Loucy (cell line): ENCODE measurements around the gene HIBCH.

Experiments
- H2AFZ ChIP-seq: fragments of 200-600 bp; sonication (generic); 2 replicates; pipeline ENCODE4 v1.6.0; 2016; ENCODE audit warnings: antibody characterized with exemption, mild to moderate bottlenecking, low read length, moderate library complexity
- H3F3A ChIP-seq: fragments of 200-600 bp; 2 replicates; pipeline ENCODE4 v1.6.0; 2016; ENCODE audit warnings: antibody characterized with exemption, low read depth, mild to moderate bottlenecking
- H3K27me3 ChIP-seq: fragments of 200-600 bp; sonication (generic); 2 replicates; pipeline ENCODE4 v1.6.1; 2014; ENCODE audit warnings: low read length, mild to moderate bottlenecking; ENCODE audit not compliant: insufficient read depth, poor library complexity, severe bottlenecking
- H3K36me3 ChIP-seq: fragments of 200-600 bp; sonication (generic); 2 replicates; pipeline ENCODE4 v1.6.1; 2016; ENCODE audit warnings: low read length; ENCODE audit not compliant: insufficient read depth
- H3K4me1 ChIP-seq: fragments of 200-600 bp; sonication (generic); 2 replicates; pipeline ENCODE4 v1.5.1; 2014; ENCODE audit warnings: low read length, mild to moderate bottlenecking; ENCODE audit not compliant: insufficient read depth, poor library complexity, severe bottlenecking
- H3K4me2 ChIP-seq: fragments of 200-600 bp; sonication (generic); 2 replicates; pipeline ENCODE4 v1.6.0; 2014; ENCODE audit warnings: antibody characterized with exemption, low read length, low read depth, mild to moderate bottlenecking; ENCODE audit not compliant: poor library complexity, severe bottlenecking
- H3K4me3 ChIP-seq: fragments of 200-600 bp; sonication (generic); 2 replicates; pipeline ENCODE4 v1.5.1; 2014; ENCODE audit warnings: low read length, mild to moderate bottlenecking, mixed read lengths; ENCODE audit not compliant: poor library complexity, severe bottlenecking
- H3K79me2 ChIP-seq: fragments of 200-600 bp; sonication (generic); 2 replicates; pipeline ENCODE4 v1.6.1; 2014; ENCODE audit warnings: low read length; ENCODE audit not compliant: insufficient read depth
- H3K9ac ChIP-seq: fragments of 200-600 bp; sonication (generic); 2 replicates; pipeline ENCODE4 v1.6.0; 2014; ENCODE audit warnings: mild to moderate bottlenecking, low read depth, low read length, moderate library complexity; ENCODE audit not compliant: poor library complexity, severe bottlenecking
- H3K9me2 ChIP-seq: fragments of 200-600 bp; sonication (generic); replicated peaks from 2 replicates; pipeline ENCODE4 v1.6.1; 2016; ENCODE audit warnings: low read depth, low read length, mixed read lengths
- H3K9me3 ChIP-seq: fragments of 200-600 bp; sonication (generic); 2 replicates; pipeline ENCODE4 v1.6.1; 2014; ENCODE audit warnings: mild to moderate bottlenecking, antibody characterized with exemption, low read length, low read depth; ENCODE audit not compliant: insufficient read depth
- H4K20me1 ChIP-seq: fragments of 200-600 bp; sonication (generic); 2 replicates; pipeline ENCODE4 v1.6.0; 2014; ENCODE audit warnings: antibody characterized with exemption, low read length, mild to moderate bottlenecking; ENCODE audit not compliant: insufficient read depth, poor library complexity, severe bottlenecking
- CTCF ChIP-seq: fragments of 200-600 bp; sonication (generic); conservative IDR thresholded peaks from 2 replicates; pipeline ENCODE4 v1.5.1; 2014; ENCODE audit warnings: mild to moderate bottlenecking, antibody characterized with exemption, low read length
- EZH2phosphoT487 ChIP-seq: fragments of 200-600 bp; IDR thresholded peaks from 2 replicates; pipeline ENCODE4 v1.6.1; 2018; ENCODE audit warnings: antibody characterized with exemption, mild to moderate bottlenecking, moderate library complexity, borderline replicate concordance

Gene HIBCH

GRCh38 chr2:190177249-190178040 is 142.2 kb downstream of the HIBCH start:
- Histone ChIP-seq H3K9ac (no peak overlapping the region), H3K9me2 (no peaks in the 10 kb centered on the region), H3K79me2 (no peaks in the 10 kb centered on the region), H3K4me3 (no peak overlapping the region), H3K9me3 (no peaks in the 10 kb centered on the region), H3F3A (no peaks in the 10 kb centered on the region), H3K4me1 (no peaks in the 10 kb centered on the region), H2AFZ (no peak overlapping the region), H4K20me1 (no peaks in the 10 kb centered on the region), H3K27me3 (no peaks in the 10 kb centered on the region), H3K36me3 (no peaks in the 10 kb centered on the region), H3K4me2 (no peak overlapping the region)
- no peak for TF ChIP-seq EZH2phosphoT487
- TF ChIP-seq CTCF = no peak

- Histone ChIP-seq H4K20me1 (no peaks in the 10 kb centered on the region), H3K27me3 (no peaks in the 10 kb centered on the region), H3K9ac (no peak overlapping the region), H2AFZ (no peak overlapping the region), H3F3A (no peaks in the 10 kb centered on the region), H3K4me1 (no peaks in the 10 kb centered on the region), H3K79me2 (no peaks in the 10 kb centered on the region), H3K9me3 (no peaks in the 10 kb centered on the region), H3K9me2 (no peaks in the 10 kb centered on the region), H3K4me3 (no peak overlapping the region), H3K4me2 (no peak overlapping the region), H3K36me3 (no peaks in the 10 kb centered on the region)
- TF ChIP-seq CTCF (no peak), EZH2phosphoT487 (no peak)
Observed at GRCh38 chr2:190173392-190173791, 146.2 kb downstream of the HIBCH start.

- no peaks in the 10 kb centered on the region for H3K4me1 ChIP-seq
- no peaks in the 10 kb centered on the region for H4K20me1 ChIP-seq
- no peaks in the 10 kb centered on the region for H3K79me2 ChIP-seq
- no peak overlapping the region for H3K4me2 ChIP-seq
- no peak overlapping the region for H3K9ac ChIP-seq
- no peaks in the 10 kb centered on the region for H3K9me3 ChIP-seq
- TF ChIP-seq CTCF (no peak), EZH2phosphoT487 (no peak)
- H3K4me3 ChIP-seq = no peak overlapping the region
- no peaks in the 10 kb centered on the region for H3K27me3 ChIP-seq
- H3K36me3 ChIP-seq = no peaks in the 10 kb centered on the region
- H2AFZ ChIP-seq = 0 out of 2 replicates have a peak overlapping the region, but pooled peaks have one; percentile 40
- H3F3A ChIP-seq = no peaks in the 10 kb centered on the region
- H3K9me2 ChIP-seq = no peaks in the 10 kb centered on the region
Observed at GRCh38 chr2:190170673-190171072, 149.0 kb downstream of the HIBCH start.
